GM21390 (cell line): ENCODE data around the gene CS.
A peak's percentile ranks its signal among the peaks of the same experiment; 100 is the strongest.

Experiments used
- ATAC-seq: cut with Tn5 transposase; IDR thresholded peaks from one replicate; pipeline ENCODE4 v1.9.1; 2021; ENCODE audit not compliant: unreplicated experiment

CS gene

GRCh38 chr12:56253091-56253490, 47.0 kb downstream of the CS start:
- no peak for ATAC-seq

GRCh38 chr12:56252649-56253048, 47.5 kb downstream of the CS start:
- ATAC-seq: no peak

GRCh38 chr12:56248711-56249110, 51.4 kb downstream of the CS start:
- no peak for ATAC-seq

GRCh38 chr12:56247923-56248322, 52.2 kb downstream of the CS start:
- no peak for ATAC-seq

- no peak for ATAC-seq
These were observed 55.6 kb downstream of the CS start for GRCh38 chr12:56244494-56244893.

GRCh38 chr12:56243731-56244181, 56.4 kb downstream of the CS start:
- ATAC-seq: no peak

- ATAC-seq: no peak
These were observed 57.1 kb downstream of the CS start for GRCh38 chr12:56242986-56243385.

GRCh38 chr12:56241424-56242303, 58.5 kb downstream of the CS start:
- ATAC-seq: no peak

GRCh38 chr12:56237552-56237951, 62.6 kb downstream of the CS start:
- ATAC-seq: no peak

GRCh38 chr12:56236985-56237384, 63.1 kb downstream of the CS start:
- no peak for ATAC-seq

GRCh38 chr12:56236091-56236490, 64.0 kb downstream of the CS start:
- no peak for ATAC-seq

- no peak for ATAC-seq
These were observed 65.2 kb downstream of the CS start for GRCh38 chr12:56234746-56235436.

- no peak for ATAC-seq
These were observed 68.9 kb downstream of the CS start for GRCh38 chr12:56231184-56231582.

- no peak for ATAC-seq
These were observed 69.5 kb downstream of the CS start for GRCh38 chr12:56230432-56231183.

GRCh38 chr12:56229916-56230431, 70.2 kb downstream of the CS start, which contains the start of gene SLC39A5:
Gene SLC39A5 (plus strand): TSS chr12:56230051. CDS start chr12:56231275, 1,224 bp downstream.
- ATAC-seq: no peak

GRCh38 chr12:56229082-56229481, 71.0 kb downstream of the CS start:
- no peak for ATAC-seq

- no peak for ATAC-seq
These were observed 75.2 kb downstream of the CS start for GRCh38 chr12:56224954-56225353.

GRCh38 chr12:56224102-56224701, 75.9 kb downstream of the CS start, which contains the start of gene NABP2:
Gene NABP2 (plus strand): TSS chr12:56224342. CDS start chr12:56224857, 515 bp downstream.
- peak; percentile 65 for ATAC-seq

- ATAC-seq: no peak
These were observed 76.5 kb downstream of the CS start for GRCh38 chr12:56223571-56224101.

- ATAC-seq: no peak
These were observed 77.6 kb downstream of the CS start for GRCh38 chr12:56222531-56222895.
